ENCODE measurements around the gene SGCE. TPM values are rescaled to one million over a fixed set of nuclear protein-coding genes. Genes with fewer than 3 reads are reported as not detected.
A peak's percentile ranks its signal among the peaks of the same experiment; 100 is the strongest.

SGCE gene
- total RNA-seq, 1 donor from 2014 or later: 37.9 TPM

DNA sequence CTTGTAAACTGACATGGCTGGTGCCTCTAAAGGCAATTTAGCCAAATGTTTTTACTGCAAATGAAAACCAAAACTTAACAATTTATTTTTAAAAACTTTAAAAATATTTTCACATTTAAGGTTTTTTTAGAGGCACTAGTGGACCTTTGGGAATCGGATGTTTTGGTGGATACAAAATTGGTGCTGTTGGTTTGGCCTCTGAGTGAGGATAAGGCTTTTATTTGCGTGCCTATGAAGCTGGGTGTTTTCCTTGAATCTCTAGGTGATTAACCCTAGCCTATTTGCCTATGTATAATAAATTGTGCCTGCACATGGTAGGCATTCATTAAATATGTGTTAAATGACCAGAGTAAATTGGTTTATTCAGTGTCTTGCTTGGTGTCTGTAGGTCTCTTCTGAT lies 2.9 kb upstream of the SGCE start:
- TF ChIP-seq, protein P1, sequence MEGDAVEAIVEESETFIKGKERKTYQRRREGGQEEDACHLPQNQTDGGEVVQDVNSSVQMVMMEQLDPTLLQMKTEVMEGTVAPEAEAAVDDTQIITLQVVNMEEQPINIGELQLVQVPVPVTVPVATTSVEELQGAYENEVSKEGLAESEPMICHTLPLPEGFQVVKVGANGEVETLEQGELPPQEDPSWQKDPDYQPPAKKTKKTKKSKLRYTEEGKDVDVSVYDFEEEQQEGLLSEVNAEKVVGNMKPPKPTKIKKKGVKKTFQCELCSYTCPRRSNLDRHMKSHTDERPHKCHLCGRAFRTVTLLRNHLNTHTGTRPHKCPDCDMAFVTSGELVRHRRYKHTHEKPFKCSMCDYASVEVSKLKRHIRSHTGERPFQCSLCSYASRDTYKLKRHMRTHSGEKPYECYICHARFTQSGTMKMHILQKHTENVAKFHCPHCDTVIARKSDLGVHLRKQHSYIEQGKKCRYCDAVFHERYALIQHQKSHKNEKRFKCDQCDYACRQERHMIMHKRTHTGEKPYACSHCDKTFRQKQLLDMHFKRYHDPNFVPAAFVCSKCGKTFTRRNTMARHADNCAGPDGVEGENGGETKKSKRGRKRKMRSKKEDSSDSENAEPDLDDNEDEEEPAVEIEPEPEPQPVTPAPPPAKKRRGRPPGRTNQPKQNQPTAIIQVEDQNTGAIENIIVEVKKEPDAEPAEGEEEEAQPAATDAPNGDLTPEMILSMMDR (conservative IDR thresholded peaks at IDR 0.05; ENCODE audit: low read depth, low read length): no peak
- peak overlapping the region; percentile 41 for H3K4me3 ChIP-seq (ENCODE audit: low read depth, low read length)
- no peak for DNase-seq (ENCODE audit: low read depth)

DNA sequence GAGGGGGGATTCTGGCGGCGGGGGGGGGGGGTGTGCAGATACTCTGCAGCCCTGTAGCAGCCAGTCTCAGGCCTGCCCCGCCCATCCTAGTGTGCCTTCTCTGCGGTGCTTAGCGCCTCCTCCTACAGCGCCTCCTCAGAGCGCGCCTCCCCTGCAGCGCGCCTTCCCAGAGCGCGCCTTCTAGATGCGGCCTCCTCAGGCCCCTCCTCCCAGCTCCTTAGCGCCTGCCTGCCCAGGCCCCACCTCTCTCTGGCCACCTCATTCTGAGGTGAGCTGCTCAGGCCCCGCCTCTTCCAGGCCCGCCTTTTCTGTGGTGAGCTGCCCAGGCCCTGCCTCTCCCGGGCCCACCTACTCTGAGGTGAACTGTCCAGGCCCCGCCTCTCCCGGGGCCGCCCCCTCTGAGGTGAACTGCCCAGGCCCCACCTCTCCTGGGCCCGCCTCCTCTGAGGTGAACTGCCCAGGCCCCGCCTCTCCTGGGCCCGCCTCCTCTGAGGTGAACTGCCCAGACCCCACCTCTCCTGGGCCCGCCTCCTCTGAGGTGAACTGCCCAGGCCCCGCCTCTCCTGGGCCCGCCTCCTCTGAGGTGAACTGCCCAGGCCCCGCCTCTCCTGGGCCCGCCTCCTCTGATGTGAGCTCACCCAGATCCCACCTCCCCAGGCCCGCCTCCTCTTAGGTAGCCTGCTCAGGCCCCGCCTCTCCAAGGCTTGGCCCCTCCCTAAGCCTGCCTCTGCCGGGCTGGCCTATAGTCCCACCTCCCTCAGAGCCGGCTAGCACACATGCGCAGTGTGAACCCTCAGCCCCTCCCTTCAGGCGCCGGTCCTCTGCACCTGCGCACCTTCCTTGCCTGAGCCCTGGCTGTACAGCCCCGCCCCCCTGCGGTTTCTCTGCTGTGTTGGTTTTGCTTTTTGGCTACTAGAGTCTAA lies 2.1 kb upstream of the SGCE start:
- TF ChIP-seq, protein P1 (conservative IDR thresholded peaks at IDR 0.05; ENCODE audit: low read depth, low read length): no peak
- DNase-seq (ENCODE audit: low read depth): peak; percentile 73
- H3K4me3 ChIP-seq (ENCODE audit: low read depth, low read length): peak overlapping the region; percentile 79

DNA sequence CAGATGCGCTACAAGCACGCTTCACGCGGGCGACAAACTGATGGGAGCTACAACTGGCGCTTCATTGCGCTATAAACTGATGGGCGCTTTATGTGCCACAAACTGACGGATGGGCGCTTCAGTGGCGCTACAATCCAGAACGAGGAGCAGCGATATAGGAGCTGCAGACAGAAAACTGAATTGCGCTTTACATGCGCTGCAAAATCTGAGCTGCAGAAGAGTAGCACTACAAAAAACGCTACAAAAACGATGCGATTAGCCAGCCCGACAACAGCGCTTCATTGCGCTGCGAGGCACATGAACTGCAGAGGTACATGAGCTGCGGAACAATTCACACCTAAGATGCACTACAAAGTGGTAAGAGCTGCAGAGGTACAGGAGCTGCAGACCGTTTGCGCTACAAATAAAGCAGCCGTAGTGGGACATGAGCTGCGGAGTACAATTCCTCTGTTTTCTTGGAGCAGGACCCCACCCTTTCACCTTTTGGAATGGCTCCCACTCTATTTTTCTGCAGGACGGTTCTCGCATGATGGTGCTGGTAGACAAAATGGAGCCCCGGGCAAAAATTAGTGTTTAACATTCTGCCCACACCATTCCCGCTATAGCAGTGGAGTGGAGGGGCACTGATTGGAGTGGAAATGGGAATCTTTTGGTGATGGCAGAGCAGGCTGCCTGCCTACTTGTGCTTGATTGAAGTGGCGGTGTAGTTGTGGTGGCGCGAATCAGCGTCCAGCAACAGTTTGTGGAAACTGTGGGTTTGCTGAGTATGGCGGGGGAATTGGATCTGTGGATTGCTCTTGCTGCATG lies 1.2 kb upstream of the SGCE start:
- TF ChIP-seq, protein P1 (conservative IDR thresholded peaks at IDR 0.05; ENCODE audit: low read depth, low read length): no peak
- peak; percentile 35 for DNase-seq (ENCODE audit: low read depth)
- H3K4me3 ChIP-seq (ENCODE audit: low read depth, low read length): peak overlapping the region; percentile 79

DNA sequence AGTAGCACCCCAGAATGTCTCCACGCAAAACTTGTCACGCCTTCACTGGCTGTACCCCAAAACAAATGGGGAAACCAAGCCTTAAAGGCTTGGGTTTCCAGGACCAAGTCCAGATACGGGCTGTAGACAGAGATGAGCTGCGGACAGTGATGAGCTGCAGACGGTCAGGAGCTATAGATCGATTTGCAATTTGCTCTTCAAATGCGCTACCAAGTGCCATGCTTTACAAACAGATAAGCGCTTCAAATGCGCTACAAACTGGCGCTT lies 658 bp upstream of the SGCE start:
- peak overlapping the region; percentile 79 for H3K4me3 ChIP-seq (ENCODE audit: low read depth, low read length)
- TF ChIP-seq, protein P1 (conservative IDR thresholded peaks at IDR 0.05; ENCODE audit: low read depth, low read length): no peak
- DNase-seq (ENCODE audit: low read depth): no peak

DNA sequence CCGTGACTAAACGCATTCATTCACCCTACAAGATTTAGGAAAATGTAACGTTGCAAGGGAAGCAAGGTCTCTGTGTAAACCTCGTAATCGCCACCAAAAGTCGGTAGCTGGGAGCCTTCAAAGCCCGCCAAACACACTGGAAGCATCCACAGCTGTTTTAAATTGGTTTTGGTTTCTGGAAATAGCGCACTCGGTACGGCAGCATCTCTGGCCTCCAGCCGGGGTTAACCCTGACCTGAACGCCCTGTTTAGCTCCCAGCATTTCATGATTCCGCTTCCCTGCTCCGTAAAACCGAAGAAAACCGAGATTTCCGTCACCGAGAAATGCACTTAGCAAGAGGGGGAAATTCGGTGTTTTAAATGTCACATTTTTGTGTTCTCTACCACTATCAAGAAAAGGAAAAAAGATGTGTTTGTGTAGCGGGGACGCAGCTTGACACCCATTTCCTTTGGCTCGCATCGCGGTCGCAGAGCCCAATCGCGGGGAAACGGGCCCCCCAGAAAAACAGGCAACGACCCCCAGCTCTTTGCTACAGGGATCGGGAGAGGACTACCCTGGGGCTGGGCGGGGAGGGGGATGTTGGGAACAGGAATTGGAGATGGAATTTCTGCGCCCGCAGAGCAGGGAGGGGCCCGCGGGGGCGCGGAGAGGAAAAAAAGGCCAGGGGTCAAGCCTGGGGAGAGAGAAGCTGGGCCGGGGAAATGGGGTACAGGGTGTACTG lies 646 bp downstream of the SGCE start:
- H3K4me3 ChIP-seq (ENCODE audit: low read depth, low read length): peak overlapping the region; percentile 79

DNA sequence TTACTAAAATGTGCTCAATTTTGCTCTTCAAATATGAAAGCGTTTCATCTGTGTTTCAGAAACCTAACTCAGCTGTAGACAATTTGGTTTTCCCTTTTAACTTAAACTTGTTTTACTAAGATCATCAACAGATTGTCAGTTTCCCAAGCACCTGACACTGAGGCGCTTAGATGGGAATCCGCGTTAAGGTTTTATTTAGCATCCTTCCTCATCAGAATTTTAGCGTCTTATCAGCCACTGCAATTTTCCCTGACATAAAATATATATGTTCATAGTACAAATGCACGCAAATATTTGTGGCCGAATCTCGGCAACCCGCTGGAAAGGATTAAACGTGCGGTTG lies 1.2 kb downstream of the SGCE start:
- TF ChIP-seq, protein P1 (conservative IDR thresholded peaks at IDR 0.05; ENCODE audit: low read depth, low read length): no peak
- H3K4me3 ChIP-seq (ENCODE audit: low read depth, low read length): peak overlapping the region; percentile 79
- no peak for DNase-seq (ENCODE audit: low read depth)

More for the DNA sequence above, 646 bp downstream of the SGCE start:
- no peak for DNase-seq (ENCODE audit: low read depth)
- TF ChIP-seq, protein P1 (conservative IDR thresholded peaks at IDR 0.05; ENCODE audit: low read depth, low read length): no peak
